Panc1 (cell line): ENCODE measurements around the gene KIAA1671. TPM values are rescaled to one million over a fixed set of nuclear protein-coding genes. Genes with fewer than 3 reads are reported as not detected.

Experiments used
- ATAC-seq: fragments of 200-7000 bp; cut with Tn5 transposase; 2 replicates; pipeline ENCODE4 v1.9.1; 2020; ENCODE audit warnings: mild to moderate bottlenecking, moderate library complexity
- BruUV-seq: library from RNA; stranded (reverse); fragments of 400-500 nt; replicated peaks from 2 replicates; lab custom pipeline; 2021; lab: Mats Ljungman, UMichigan
- CTCF ChIA-PET: fragments of 300-600 bp; sonication (Branson Sonifier 250); formaldehyde crosslinking; loops from one replicate; lab custom pipeline; 2022; ENCODE audit warnings: antibody characterized with exemption; lab: Charles Lee
- POLR2A ChIA-PET: fragments of 300-600 bp; sonication (Branson Sonifier 250); formaldehyde crosslinking; loops from one replicate; lab custom pipeline; 2022; ENCODE audit warnings: antibody characterized with exemption; lab: Charles Lee
- DNase-seq: peaks from one replicate; pipeline ENCODE4 v3.0.0-alpha.2; 2010; ENCODE audit warnings: low read depth, low spot score
- H3K27ac ChIP-seq: 2 replicates; pipeline ENCODE4 v1.5.1; 2011; ENCODE audit warnings: mild to moderate bottlenecking, low read length, inconsistent platforms
- H3K27me3 ChIP-seq: fragments of 200-500 bp; sonication (Bioruptor generic); 2 replicates; pipeline ENCODE4 v1.6.0; 2014; ENCODE audit warnings: low read length, inconsistent platforms; ENCODE audit not compliant: control insufficient read depth, insufficient read depth
- H3K36me3 ChIP-seq: fragments of 200-500 bp; sonication (Bioruptor generic); 2 replicates; pipeline ENCODE4 v1.5.1; 2014; ENCODE audit warnings: inconsistent platforms, mild to moderate bottlenecking, low read length, moderate library complexity; ENCODE audit not compliant: control insufficient read depth, insufficient read depth
- H3K4me1 ChIP-seq: 2 replicates; pipeline ENCODE4 v1.5.1; 2011; ENCODE audit warnings: inconsistent platforms, mild to moderate bottlenecking, low read length, moderate library complexity; ENCODE audit not compliant: control insufficient read depth, insufficient read depth
- H3K4me3 ChIP-seq, 2 experiments: 2 replicates each; pipeline ENCODE4 v1.5.1; 2011 to 2012; ENCODE audit warnings: low read depth in 2 of 2, low read length in 2 of 2, mild to moderate bottlenecking in 2 of 2, inconsistent platforms in 1 of 2, moderate library complexity in 1 of 2
- H3K9me3 ChIP-seq: fragments of 200-500 bp; sonication (Bioruptor generic); 2 replicates; pipeline ENCODE4 v1.5.1; 2014; ENCODE audit warnings: low read depth, mild to moderate bottlenecking, inconsistent platforms, low read length, moderate library complexity; ENCODE audit not compliant: control insufficient read depth, insufficient read depth
- CTCF ChIP-seq: fragments of 450-650 bp; IDR thresholded peaks from 2 replicates; pipeline ENCODE4 v1.5.1; 2017; ENCODE audit warnings: mild to moderate bottlenecking
- POLR2AphosphoS5 ChIP-seq: IDR thresholded peaks from 2 replicates; pipeline ENCODE4 v1.6.1; 2012; ENCODE audit warnings: mild to moderate bottlenecking, low read depth, low read length, moderate library complexity
- REST ChIP-seq, 2 experiments: IDR thresholded peaks; 2 replicates each; pipeline ENCODE4 v1.6.1; 2011 to 2012; ENCODE audit warnings: low read depth in 2 of 2, control low read depth in 1 of 2, low read length in 1 of 2, mild to moderate bottlenecking in 1 of 2, moderate library complexity in 1 of 2; ENCODE audit not compliant: insufficient read depth in 1 of 2
- SIN3A ChIP-seq: IDR thresholded peaks from 2 replicates; pipeline ENCODE4 v1.6.1; 2012; ENCODE audit warnings: low read depth, mild to moderate bottlenecking, low read length, moderate library complexity, borderline replicate concordance; ENCODE audit not compliant: insufficient read depth
- TCF7L2 ChIP-seq: IDR thresholded peaks from 2 replicates; pipeline ENCODE4 v1.6.1; 2011; ENCODE audit warnings: mild to moderate bottlenecking, low read depth, low read length, inconsistent platforms
- in situ Hi-C: cut with HindIII; loops from 2 replicates; pipeline ENCODE4 v1.10.0; 2016; ENCODE audit warnings: low sequenced_read_pairs, low pct_unique_long_range_greater_than_20kb
- intact Hi-C: fragments of 100-400 bp; cut with micrococcal nuclease; formaldehyde crosslinking; loops from one replicate; pipeline ENCODE4 v1.10.0; 2022; ENCODE audit not compliant: unreplicated experiment
- total RNA-seq: library from RNA; stranded (reverse); gene quantifications from one replicate; pipeline ENCODE4 v1.2.1, GENCODE V29; 2021; ENCODE audit not compliant: unreplicated experiment

KIAA1671 gene
- total RNA-seq, 1 experiment from 2014 or later, result 48.1 TPM

DNA sequence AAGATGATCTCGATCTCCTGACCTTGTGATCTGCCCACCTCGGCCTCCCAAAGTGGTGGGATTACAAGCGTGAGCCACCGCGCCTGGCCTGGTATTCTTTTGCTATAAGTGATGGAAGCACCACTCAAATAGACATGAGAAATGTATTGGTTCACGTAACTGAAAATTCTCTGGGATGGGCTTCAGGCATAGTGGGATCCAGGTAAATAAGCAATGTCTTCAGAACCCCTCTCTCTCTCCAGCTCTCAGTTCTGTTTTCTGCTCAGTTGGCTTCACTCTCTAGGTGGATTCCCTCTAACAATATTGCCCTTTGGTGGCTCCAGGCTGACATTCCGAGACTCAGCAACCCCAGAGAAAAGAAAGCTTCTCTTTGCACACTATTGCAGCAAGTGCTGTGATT is 5.1 kb upstream of the KIAA1671 start:
- no peak overlapping the region for H3K27ac ChIP-seq
- H3K36me3 ChIP-seq, result no peaks in the 10 kb centered on the region
- no peaks in the 10 kb centered on the region for H3K4me1 ChIP-seq
- in situ Hi-C loops (no loop called here), intact Hi-C loops (no loop called here)
- H3K27me3 ChIP-seq, result no peaks in the 10 kb centered on the region
- H3K4me3 ChIP-seq, result no peak overlapping the region
- no peak for TF ChIP-seq CTCF
- POLR2A ChIA-PET, result interaction anchor here (0.6 kb wide), 1 partner anchor 31 kb away, joined by 5 read pairs; no protein-coding TSS in a partner anchor
- CTCF ChIA-PET, result no interaction called here
- BruUV-seq, result no TSS peak
- ATAC-seq, result no peak
- DNase-seq, result no peak
- no peaks in the 10 kb centered on the region for H3K9me3 ChIP-seq

- TF ChIP-seq REST (IDR thresholded peaks at IDR 0.05; ENCODE audit: insufficient read depth in 1 of 2, low read depth in 2 of 2, low read length in 1 of 2), result no peak
- no peak for TF ChIP-seq CTCF
- TF ChIP-seq POLR2AphosphoS5, result no peak
- no peak for TF ChIP-seq SIN3A
- no peak for TF ChIP-seq TCF7L2
- Histone ChIP-seq H3K36me3 (no peaks in the 10 kb centered on the region), H3K4me1 (no peaks in the 10 kb centered on the region), H3K27me3 (no peaks in the 10 kb centered on the region), H3K9me3 (no peaks in the 10 kb centered on the region), H3K4me3 (no peak overlapping the region), H3K27ac (no peak overlapping the region)
- ChIA-PET POLR2A (no interaction called here), CTCF (no interaction called here)
- BruUV-seq, result no TSS peak
- intact Hi-C loops (no loop called here), in situ Hi-C loops (no loop called here)
- DNase-seq (no peak), ATAC-seq (no peak)
Observed at GRCh38 chr22:24947881-24948280, 4.6 kb upstream of the KIAA1671 start.
